Endodermal cell (in vitro differentiated cells): ENCODE data around the gene DMXL2. TPM values are rescaled to one million over a fixed set of nuclear protein-coding genes. Genes with fewer than 3 reads are reported as not detected.

ENCODE experiments used
- DNase-seq: peaks from one replicate; pipeline ENCODE4 v3.0.0-alpha.2; 2017
- H3K27ac ChIP-seq: 2 replicates; pipeline ENCODE4 v1.5.1; 2013; ENCODE audit warnings: mild to moderate bottlenecking, low read depth, low read length, moderate library complexity
- H3K27me3 ChIP-seq: 2 replicates; pipeline ENCODE4 v1.6.1; 2013; ENCODE audit warnings: mild to moderate bottlenecking, low read length, moderate library complexity; ENCODE audit not compliant: insufficient read depth, control insufficient read depth, poor library complexity, severe bottlenecking
- H3K36me3 ChIP-seq: 2 replicates; pipeline ENCODE4 v1.7.0; 2013; ENCODE audit warnings: mild to moderate bottlenecking, low read length, moderate library complexity; ENCODE audit not compliant: control insufficient read depth, insufficient read depth
- H3K4me1 ChIP-seq: one replicate; pipeline ENCODE4 v1.7.0; 2013; ENCODE audit warnings: low read length; ENCODE audit not compliant: control insufficient read depth, insufficient read depth
- H3K4me3 ChIP-seq: 2 replicates; pipeline ENCODE4 v1.5.1; 2013; ENCODE audit warnings: mild to moderate bottlenecking, low read length, moderate library complexity
- H3K9ac ChIP-seq: 2 replicates; pipeline ENCODE4 v1.6.1; 2013; ENCODE audit warnings: mild to moderate bottlenecking, low read length, moderate library complexity; ENCODE audit not compliant: poor library complexity, severe bottlenecking; ENCODE audit errors: extremely low read depth
- H3K9me3 ChIP-seq: 2 replicates; pipeline ENCODE4 v1.6.1; 2013; ENCODE audit warnings: mild to moderate bottlenecking, low read length, moderate library complexity; ENCODE audit not compliant: control insufficient read depth
- H3K27ac Mint-ChIP-seq: 2 replicates; pipeline ENCODE4 v1.8.0; 2020; ENCODE audit warnings: mixed read lengths
- H3K27me3 Mint-ChIP-seq: 2 replicates; pipeline ENCODE4 v1.8.0; 2021; ENCODE audit warnings: mild to moderate bottlenecking, mixed read lengths; ENCODE audit not compliant: insufficient read depth
- H3K36me3 Mint-ChIP-seq: 2 replicates; pipeline ENCODE4 v1.8.0; 2020; ENCODE audit warnings: low read depth, mixed read lengths
- H3K4me1 Mint-ChIP-seq: 2 replicates; pipeline ENCODE4 v1.8.0; 2020; ENCODE audit warnings: mixed read lengths
- H3K4me3 Mint-ChIP-seq: 2 replicates; pipeline ENCODE4 v1.8.0; 2020; ENCODE audit warnings: mild to moderate bottlenecking, moderate library complexity, mixed read lengths
- H3K9me3 Mint-ChIP-seq: 2 replicates; pipeline ENCODE4 v1.8.0; 2020; ENCODE audit warnings: mild to moderate bottlenecking, mixed read lengths
- CTCF ChIP-seq: fragments of 200-600 bp; sonication (generic); conservative IDR thresholded peaks from 2 replicates; pipeline ENCODE4 v1.5.0; 2021; ENCODE audit warnings: antibody characterized with exemption, mild to moderate bottlenecking
- WGBS, 2 experiments: methylation state at CpG; one replicate each; pipeline versions ENCODE4 v1.1.5 to v1.1.7; 2013; ENCODE audit warnings: missing lambda C conversion rate in 2 of 2, mixed read lengths in 1 of 2; ENCODE audit not compliant: insufficient coverage in 1 of 2, insufficient read length in 1 of 2; 5-methylcytosine and 5-hydroxymethylcytosine counted together
- total RNA-seq, 2 donors: library from RNA; stranded (reverse); fragmentation: NEBNext Ultra II Directional in 1 of 2; extraction: Animal tissue kit (Norgen Biotek cat#: 25700) in 1 of 2; gene quantifications; 2 replicates in 1 of 2; 3 replicates in 1 of 2; pipeline ENCODE4 v1.2.1, GENCODE V29; 2021

The DMXL2 gene
- total RNA-seq, 2 donors from 2014 or later = 20.8 to 31.5 TPM

GRCh38 chr15:51483520-51483919 is 139.1 kb downstream of the DMXL2 start:
- TF ChIP-seq CTCF = no peak
- no peak overlapping the region for H3K9ac ChIP-seq
- no peaks in the 10 kb centered on the region for H3K4me1 Mint-ChIP-seq
- no peaks in the 10 kb centered on the region for H3K4me1 ChIP-seq
- 83 to 88% methylated on average over 4 to 8 of the region's 8 CpGs for WGBS, 2 experiments
- peaks cover 10% of the 10 kb centered on the region for H3K9me3 Mint-ChIP-seq
- no peak overlapping the region for H3K27ac ChIP-seq
- peaks cover 18% of the 10 kb centered on the region for H3K36me3 Mint-ChIP-seq
- no peak overlapping the region for H3K4me3 ChIP-seq
- no peak overlapping the region for H3K4me3 Mint-ChIP-seq
- no peak overlapping the region for H3K27ac Mint-ChIP-seq
- peaks cover 22% of the 10 kb centered on the region for H3K9me3 ChIP-seq
- no peak for DNase-seq
- H3K27me3 Mint-ChIP-seq = no peaks in the 10 kb centered on the region
- peaks cover 25% of the 10 kb centered on the region for H3K36me3 ChIP-seq
- H3K27me3 ChIP-seq = no peaks in the 10 kb centered on the region

- no peaks in the 10 kb centered on the region for H3K4me1 Mint-ChIP-seq
- TF ChIP-seq CTCF = no peak
- peaks cover 3% of the 10 kb centered on the region for H3K36me3 Mint-ChIP-seq
- no peak overlapping the region for H3K27ac ChIP-seq
- H3K4me1 ChIP-seq = no peaks in the 10 kb centered on the region
- H3K27me3 ChIP-seq = no peaks in the 10 kb centered on the region
- no peak for DNase-seq
- no peaks in the 10 kb centered on the region for H3K27me3 Mint-ChIP-seq
- H3K4me3 ChIP-seq = no peak overlapping the region
- no peak overlapping the region for H3K9ac ChIP-seq
- H3K4me3 Mint-ChIP-seq = no peak overlapping the region
- H3K36me3 ChIP-seq = peaks cover 4% of the 10 kb centered on the region
- H3K9me3 Mint-ChIP-seq = no peaks in the 10 kb centered on the region
- H3K27ac Mint-ChIP-seq = no peak overlapping the region
- H3K9me3 ChIP-seq = no peaks in the 10 kb centered on the region
Measured at GRCh38 chr15:51475736-51476135, 146.8 kb downstream of the DMXL2 start.

- Mint-ChIP-seq H3K9me3 (no peaks in the 10 kb centered on the region), H3K27me3 (no peaks in the 10 kb centered on the region), H3K4me3 (no peak overlapping the region), H3K4me1 (peaks cover 5% of the 10 kb centered on the region), H3K36me3 (peaks cover 6% of the 10 kb centered on the region), H3K27ac (no peak overlapping the region)
- Histone ChIP-seq H3K27me3 (no peaks in the 10 kb centered on the region), H3K4me3 (no peak overlapping the region), H3K9me3 (no peaks in the 10 kb centered on the region), H3K36me3 (peaks cover 4% of the 10 kb centered on the region), H3K9ac (no peak overlapping the region), H3K27ac (no peak overlapping the region), H3K4me1 (no peaks in the 10 kb centered on the region)
- TF ChIP-seq CTCF = no peak
- WGBS, 2 experiments = 89 to 100% methylated on average over 3 to 5 of the region's 5 CpGs
- DNase-seq = no peak
Measured at GRCh38 chr15:51470512-51470911, 152.1 kb downstream of the DMXL2 start.
